NT2/D1 (cell line): ENCODE results near the gene ANO1.

Source experiments
- SUZ12 ChIP-seq: IDR thresholded peaks from 2 replicates; pipeline ENCODE4 v1.6.1; 2011; ENCODE audit not compliant: insufficient read length, insufficient read depth; ENCODE audit errors: extremely low read depth
- YY1 ChIP-seq: IDR thresholded peaks from 2 replicates; pipeline ENCODE4 v1.6.1; 2011; ENCODE audit not compliant: insufficient read length, insufficient read depth
- ZNF274 ChIP-seq: IDR thresholded peaks from 2 replicates; pipeline ENCODE4 v1.6.1; 2011; ENCODE audit warnings: mild to moderate bottlenecking, low read depth, low read length

GRCh38 chr11:70063555-70063954, 14.6 kb upstream of the ANO1 start:
- no peak for TF ChIP-seq SUZ12
- no peak for TF ChIP-seq ZNF274
- no peak for TF ChIP-seq YY1
